Caco-2 (cell line): ENCODE data around the gene OPTC. TPM values are rescaled to one million over a fixed set of nuclear protein-coding genes. Genes with fewer than 3 reads are reported as not detected.

Source experiments
- BruUV-seq: library from RNA; stranded (reverse); fragments of 400-500 nt; replicated peaks from 2 replicates; lab custom pipeline; 2021; lab: Mats Ljungman, UMichigan
- CTCF ChIA-PET: fragments of 300-600 bp; sonication (Branson Sonifier 250); formaldehyde crosslinking; loops from one replicate; lab custom pipeline; 2022; ENCODE audit warnings: antibody characterized with exemption; lab: Charles Lee
- POLR2A ChIA-PET: fragments of 300-600 bp; sonication (Branson Sonifier 250); formaldehyde crosslinking; loops from one replicate; lab custom pipeline; 2022; ENCODE audit warnings: antibody characterized with exemption; lab: Charles Lee
- DNase-seq, 2 experiments: peaks; one replicate each; pipeline versions ENCODE4 v3.0.0 to v3.0.0-alpha.2; 2020 to 2022
- H3K27me3 ChIP-seq: replicated peaks from 2 replicates; pipeline ENCODE4 v1.6.0; 2011; ENCODE audit warnings: low read length; ENCODE audit not compliant: control insufficient read depth, insufficient read depth
- H3K36me3 ChIP-seq: 2 replicates; pipeline ENCODE4 v1.5.1; 2011; ENCODE audit warnings: low read length; ENCODE audit not compliant: control insufficient read depth, insufficient read depth
- H3K4me1 ChIP-seq: fragments of 250-450 bp; sonication (Bioruptor Pico); 2 replicates; pipeline ENCODE4 v1.5.1; 2020; ENCODE audit warnings: mild to moderate bottlenecking
- H3K4me3 ChIP-seq: 2 replicates; pipeline ENCODE4 v1.5.1; 2011; ENCODE audit warnings: low read depth, mild to moderate bottlenecking, control low read depth, low read length
- H3K9me3 ChIP-seq: fragments of 250-450 bp; sonication (Bioruptor Pico); 2 replicates; pipeline ENCODE4 v1.5.1; 2020; ENCODE audit warnings: mild to moderate bottlenecking, moderate library complexity
- H3K27ac Mint-ChIP-seq: one replicate; pipeline ENCODE4 v1.8.0; 2022; ENCODE audit warnings: mixed read lengths; ENCODE audit not compliant: unreplicated experiment
- H3K27me3 Mint-ChIP-seq: one replicate; pipeline ENCODE4 v1.8.0; 2022; ENCODE audit warnings: mixed read lengths; ENCODE audit not compliant: insufficient read depth, unreplicated experiment
- H3K36me3 Mint-ChIP-seq: one replicate; pipeline ENCODE4 v1.8.0; 2022; ENCODE audit warnings: mild to moderate bottlenecking, mixed read lengths; ENCODE audit not compliant: insufficient read depth, unreplicated experiment
- H3K4me1 Mint-ChIP-seq: one replicate; pipeline ENCODE4 v1.8.0; 2022; ENCODE audit warnings: low read depth, mixed read lengths; ENCODE audit not compliant: unreplicated experiment
- H3K4me3 Mint-ChIP-seq: one replicate; pipeline ENCODE4 v1.8.0; 2022; ENCODE audit warnings: mild to moderate bottlenecking, moderate library complexity, mixed read lengths; ENCODE audit not compliant: unreplicated experiment
- H3K9me3 Mint-ChIP-seq: one replicate; pipeline ENCODE4 v1.8.0; 2022; ENCODE audit warnings: mixed read lengths; ENCODE audit not compliant: unreplicated experiment
- CTCF ChIP-seq, 2 experiments: fragments of 200-600 bp in 1 of 2; IDR thresholded peaks; 1 replicate in 1 of 2; 2 replicates in 1 of 2; pipeline versions ENCODE4 v1.5.1 to v1.8.0; 2011 to 2022; ENCODE audit warnings: antibody characterized with exemption in 1 of 2, control low read depth in 1 of 2, inconsistent platforms in 1 of 2, low read depth in 1 of 2, low read length in 1 of 2, mild to moderate bottlenecking in 1 of 2, moderate library complexity in 1 of 2; ENCODE audit not compliant: insufficient read depth in 1 of 2, severe bottlenecking in 1 of 2, unreplicated experiment in 1 of 2
- intact Hi-C: fragments of 100-400 bp; cut with micrococcal nuclease; formaldehyde crosslinking; loops from one replicate; pipeline ENCODE4 v1.10.0; 2022; ENCODE audit not compliant: unreplicated experiment
- total RNA-seq: library from RNA; stranded (reverse); gene quantifications from 2 replicates; pipeline ENCODE4 v1.2.3, GENCODE V29; 2022

The OPTC gene
- total RNA-seq, 1 experiment from 2014 or later: not detected

GRCh38 chr1:203488539-203488938 is 5.4 kb upstream of the OPTC start:
- Mint-ChIP-seq H3K27me3 (peaks cover 12% of the 10 kb centered on the region), H3K4me3 (no peak overlapping the region), H3K4me1 (no peaks in the 10 kb centered on the region), H3K36me3 (no peaks in the 10 kb centered on the region), H3K27ac (no peak overlapping the region), H3K9me3 (no peaks in the 10 kb centered on the region)
- ChIA-PET POLR2A (interaction anchor here (0.6 kb wide), 1 partner anchor 298 kb away, joined by 3 read pairs; no protein-coding TSS in a partner anchor), CTCF (interaction anchor here (1.2 to 1.7 kb wide), 3 partner anchors 13 to 149 kb away, joined by 3 to 5 read pairs (median 5); partner anchors contain the start of gene PRELP)
- Histone ChIP-seq H3K4me1 (no peaks in the 10 kb centered on the region), H3K27me3 (no peaks in the 10 kb centered on the region), H3K4me3 (no peak overlapping the region), H3K36me3 (no peaks in the 10 kb centered on the region), H3K9me3 (no peaks in the 10 kb centered on the region)
- intact Hi-C loops: loop anchor here (5.0 kb wide), 1 partner anchor 216 kb away; no protein-coding TSS in a partner anchor
- TF ChIP-seq CTCF (IDR thresholded peaks at IDR 0.05; ENCODE audit: insufficient read depth in 1 of 2, low read depth in 1 of 2, low read length in 1 of 2, severe bottlenecking in 1 of 2, unreplicated experiment in 1 of 2): no peak
- no TSS peak for BruUV-seq
- DNase-seq: no peak

GRCh38 chr1:203490607-203491006 is 3.3 kb upstream of the OPTC start:
- no peaks in the 10 kb centered on the region for H3K9me3 Mint-ChIP-seq
- intact Hi-C loops: no loop called here
- H3K4me1 Mint-ChIP-seq: no peaks in the 10 kb centered on the region
- H3K27me3 Mint-ChIP-seq: peaks cover 9% of the 10 kb centered on the region
- H3K36me3 Mint-ChIP-seq: no peaks in the 10 kb centered on the region
- Histone ChIP-seq H3K4me1 (no peaks in the 10 kb centered on the region), H3K4me3 (no peak overlapping the region), H3K9me3 (no peaks in the 10 kb centered on the region), H3K27me3 (no peaks in the 10 kb centered on the region), H3K36me3 (no peaks in the 10 kb centered on the region)
- ChIA-PET CTCF (no interaction called here), POLR2A (no interaction called here)
- no peak overlapping the region for H3K4me3 Mint-ChIP-seq
- no peak for TF ChIP-seq CTCF (IDR thresholded peaks at IDR 0.05; ENCODE audit: insufficient read depth in 1 of 2, low read depth in 1 of 2, low read length in 1 of 2, severe bottlenecking in 1 of 2, unreplicated experiment in 1 of 2)
- DNase-seq: no peak
- H3K27ac Mint-ChIP-seq: no peak overlapping the region
- BruUV-seq: no TSS peak

GRCh38 chr1:203491664-203492063 is 2.3 kb upstream of the OPTC start:
- H3K4me3 Mint-ChIP-seq: no peak overlapping the region
- H3K27ac Mint-ChIP-seq: no peak overlapping the region
- H3K4me1 ChIP-seq: no peaks in the 10 kb centered on the region
- TF ChIP-seq CTCF (IDR thresholded peaks at IDR 0.05; ENCODE audit: insufficient read depth in 1 of 2, low read depth in 1 of 2, low read length in 1 of 2, severe bottlenecking in 1 of 2, unreplicated experiment in 1 of 2): no peak
- H3K27me3 ChIP-seq: no peaks in the 10 kb centered on the region
- H3K27me3 Mint-ChIP-seq: peaks cover 9% of the 10 kb centered on the region
- H3K36me3 Mint-ChIP-seq: no peaks in the 10 kb centered on the region
- intact Hi-C loops: no loop called here
- H3K9me3 ChIP-seq: no peaks in the 10 kb centered on the region
- no TSS peak for BruUV-seq
- POLR2A ChIA-PET: no interaction called here
- H3K4me1 Mint-ChIP-seq: no peaks in the 10 kb centered on the region
- DNase-seq: no peak
- H3K4me3 ChIP-seq: no peak overlapping the region
- CTCF ChIA-PET: no interaction called here
- H3K36me3 ChIP-seq: no peaks in the 10 kb centered on the region
- no peaks in the 10 kb centered on the region for H3K9me3 Mint-ChIP-seq
